Measurements from ENCODE around the gene TOP1.

The TOP1 gene

DNA sequence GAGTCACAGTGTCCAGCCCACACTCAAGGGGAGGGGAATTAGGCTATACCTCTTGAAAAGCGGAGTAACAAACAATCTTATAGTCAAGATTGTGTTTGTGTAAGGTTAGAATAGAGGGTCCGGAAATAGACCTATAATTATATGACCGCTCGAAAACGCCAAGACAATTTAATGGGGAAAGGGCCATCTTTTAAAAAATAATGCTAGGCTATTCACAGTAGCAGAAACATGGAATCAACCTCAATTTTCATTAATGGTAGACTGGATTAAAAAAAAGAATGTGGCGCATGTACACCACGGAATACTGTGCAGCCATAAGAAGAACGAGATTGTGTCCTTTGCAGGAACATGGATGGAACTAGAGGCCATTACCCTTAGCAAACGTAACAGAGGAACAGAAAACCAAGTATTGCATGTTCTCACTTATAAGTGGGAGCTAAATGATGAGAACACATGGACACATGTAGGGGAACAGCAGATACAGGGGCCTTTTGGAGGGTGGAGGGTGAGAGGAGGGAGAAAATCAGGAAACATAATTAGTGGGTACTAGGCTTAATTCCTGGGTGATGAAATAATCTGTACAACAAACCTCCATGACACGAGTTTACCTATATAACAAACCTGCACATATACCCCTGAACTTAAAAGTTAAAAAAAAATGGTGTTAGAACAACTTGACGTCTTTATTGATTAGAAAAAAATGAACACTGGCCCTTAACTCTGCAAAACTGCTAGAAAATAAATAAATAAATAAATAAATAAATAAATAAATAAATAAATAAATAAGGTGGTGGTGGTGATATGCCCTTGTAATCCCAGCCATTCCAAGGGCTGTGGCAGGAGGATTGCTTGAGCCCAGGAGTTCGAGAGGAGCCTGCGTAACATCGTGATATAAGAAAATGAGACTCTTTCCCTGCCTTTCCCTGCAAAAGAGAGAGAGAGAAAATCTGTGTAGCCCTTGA is 30.3 kb downstream of the TOP1 start:
- DNase-seq (ENCODE audit: insufficient read length, low spot score) (no peak), FAIRE-seq (no peak)
- TF ChIP-seq, protein P1, sequence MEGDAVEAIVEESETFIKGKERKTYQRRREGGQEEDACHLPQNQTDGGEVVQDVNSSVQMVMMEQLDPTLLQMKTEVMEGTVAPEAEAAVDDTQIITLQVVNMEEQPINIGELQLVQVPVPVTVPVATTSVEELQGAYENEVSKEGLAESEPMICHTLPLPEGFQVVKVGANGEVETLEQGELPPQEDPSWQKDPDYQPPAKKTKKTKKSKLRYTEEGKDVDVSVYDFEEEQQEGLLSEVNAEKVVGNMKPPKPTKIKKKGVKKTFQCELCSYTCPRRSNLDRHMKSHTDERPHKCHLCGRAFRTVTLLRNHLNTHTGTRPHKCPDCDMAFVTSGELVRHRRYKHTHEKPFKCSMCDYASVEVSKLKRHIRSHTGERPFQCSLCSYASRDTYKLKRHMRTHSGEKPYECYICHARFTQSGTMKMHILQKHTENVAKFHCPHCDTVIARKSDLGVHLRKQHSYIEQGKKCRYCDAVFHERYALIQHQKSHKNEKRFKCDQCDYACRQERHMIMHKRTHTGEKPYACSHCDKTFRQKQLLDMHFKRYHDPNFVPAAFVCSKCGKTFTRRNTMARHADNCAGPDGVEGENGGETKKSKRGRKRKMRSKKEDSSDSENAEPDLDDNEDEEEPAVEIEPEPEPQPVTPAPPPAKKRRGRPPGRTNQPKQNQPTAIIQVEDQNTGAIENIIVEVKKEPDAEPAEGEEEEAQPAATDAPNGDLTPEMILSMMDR (IDR thresholded peaks at IDR 0.05; ENCODE audit: insufficient read depth, missing control alignments) = no peak

DNA sequence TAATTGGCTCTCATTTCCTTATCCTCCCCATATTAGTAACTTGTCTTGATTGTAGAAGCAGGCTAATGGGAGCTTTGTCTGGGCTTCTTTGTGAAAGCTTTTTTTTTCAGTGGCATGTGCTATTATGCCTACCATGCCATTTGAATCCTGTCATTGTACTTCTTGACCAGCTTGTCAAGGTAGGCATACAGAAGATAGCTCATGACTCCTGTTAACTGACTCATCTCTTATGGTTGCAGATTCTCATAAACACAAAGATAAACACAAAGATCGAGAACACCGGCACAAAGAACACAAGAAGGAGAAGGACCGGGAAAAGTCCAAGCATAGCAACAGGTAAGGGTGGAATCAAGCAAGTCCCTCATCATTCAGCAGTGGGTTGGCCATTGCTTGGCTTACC is 32.5 kb downstream of the TOP1 start:
- TF ChIP-seq, protein P1 (IDR thresholded peaks at IDR 0.05; ENCODE audit: insufficient read depth, missing control alignments) = no peak
- DNase-seq (ENCODE audit: insufficient read length, low spot score) (no peak), FAIRE-seq (no peak)

DNA sequence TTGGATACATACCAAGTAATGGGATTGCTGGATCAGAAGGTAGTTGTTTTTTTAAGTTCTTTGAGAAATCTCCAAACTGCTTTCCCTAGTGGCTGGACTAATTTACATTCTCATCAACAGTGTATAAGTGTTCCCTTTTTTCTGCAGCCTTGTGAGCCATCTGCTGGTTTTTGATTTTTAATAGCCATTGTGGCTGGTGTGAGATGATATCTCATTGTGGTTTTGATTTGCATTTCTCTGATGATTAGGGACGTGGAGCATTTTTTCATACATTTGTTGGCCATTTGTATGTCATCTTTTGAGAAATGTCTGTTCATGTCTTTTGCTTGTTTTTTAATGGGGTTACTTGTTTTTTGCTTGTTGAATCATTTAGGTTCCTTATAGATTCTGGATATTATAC is 34.8 kb downstream of the TOP1 start:
- TF ChIP-seq, protein P1 (IDR thresholded peaks at IDR 0.05; ENCODE audit: insufficient read depth, missing control alignments) = no peak
- DNase-seq (ENCODE audit: insufficient read length, low spot score) = no peak
- FAIRE-seq = no peak

DNA sequence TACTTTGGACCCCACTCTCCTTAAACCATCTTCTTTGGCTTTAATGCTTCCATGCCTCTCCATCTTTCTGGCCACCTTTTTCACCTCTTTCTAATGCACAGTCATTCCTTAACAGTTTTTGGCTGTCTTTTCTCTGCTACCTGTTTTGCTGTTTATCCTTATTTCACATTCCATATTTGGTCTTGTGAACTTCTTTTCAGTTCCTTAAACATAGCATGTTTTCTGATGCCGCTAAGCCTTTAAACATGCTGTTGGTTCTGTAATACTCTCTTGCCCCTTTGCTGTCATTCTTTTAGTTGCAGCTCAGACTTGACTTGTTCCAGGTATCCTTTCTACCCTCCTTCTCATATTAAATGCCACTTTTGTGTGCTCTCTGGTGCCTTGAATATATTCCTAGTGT is 35.8 kb downstream of the TOP1 start:
- FAIRE-seq (no peak), DNase-seq (ENCODE audit: insufficient read length, low spot score) (no peak)
- TF ChIP-seq, protein P1 (IDR thresholded peaks at IDR 0.05; ENCODE audit: insufficient read depth, missing control alignments) = no peak

DNA sequence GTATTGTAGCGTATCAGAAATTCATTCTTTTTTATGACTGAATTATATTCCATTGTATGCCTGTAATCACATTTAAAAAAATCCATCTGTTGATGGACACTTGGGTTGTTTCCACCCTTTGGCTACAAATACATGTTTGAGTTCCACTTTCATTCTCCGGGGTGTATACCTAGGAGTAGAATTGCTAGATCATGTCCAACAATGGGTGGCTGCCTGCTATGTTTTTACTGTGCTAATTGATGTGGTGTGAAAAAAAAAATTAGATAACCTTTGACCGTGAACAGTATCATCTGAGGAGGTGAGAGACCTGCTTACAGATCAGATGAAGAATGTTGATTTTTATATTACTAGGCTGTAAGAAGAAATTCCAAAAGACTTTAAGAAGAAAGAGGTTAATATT is 37.1 kb downstream of the TOP1 start:
- no peak for DNase-seq (ENCODE audit: insufficient read length, low spot score)
- no peak for FAIRE-seq
- TF ChIP-seq, protein P1 (IDR thresholded peaks at IDR 0.05; ENCODE audit: insufficient read depth, missing control alignments) = no peak

DNA sequence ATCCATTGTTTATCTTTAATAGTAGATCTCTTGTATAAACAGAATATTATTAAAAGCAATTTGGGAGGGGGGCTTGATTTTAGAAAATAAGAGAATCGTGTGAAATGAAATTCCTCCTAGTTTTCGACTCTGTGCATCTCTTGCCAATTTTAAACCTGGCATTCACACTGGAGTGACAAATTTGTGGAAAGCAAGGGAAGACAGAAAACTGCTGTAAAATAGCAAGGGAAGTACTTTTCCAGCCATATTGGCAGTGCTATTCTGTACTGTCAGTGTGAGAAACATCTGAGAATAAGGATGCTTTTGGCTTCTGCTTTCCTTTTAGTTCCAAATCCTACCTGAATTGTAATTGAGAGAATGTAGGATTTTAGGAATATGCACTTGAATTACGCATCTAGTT is 40.2 kb downstream of the TOP1 start:
- DNase-seq (ENCODE audit: insufficient read length, low spot score) = no peak
- TF ChIP-seq, protein P1 (IDR thresholded peaks at IDR 0.05; ENCODE audit: insufficient read depth, missing control alignments) = no peak
- FAIRE-seq = no peak

All from D721Med (cell line).